ENCODE results near the gene MKNK2. TPM values are rescaled to one million over a fixed set of nuclear protein-coding genes. Genes with fewer than 3 reads are reported as not detected.

Gene MKNK2
- total and polyA plus RNA-seq, 2 of the 13 experiments (the other 11 are each of a cell fraction or from before 2014, with no cell fraction given), result 44.9 to 112 TPM

GRCh38 chr19:2050991-2051772, at the start of gene MKNK2 (continued):
- TF ChIP-seq ZHX1 (CRISPR knock-in tag; IDR thresholded peaks at IDR 0.05; ENCODE audit: low read depth) (0 out of 2 replicates have a peak, but pooled peaks have one; percentile 23), MED1 (CRISPR knock-in tag; IDR thresholded peaks at IDR 0.05) (peak; percentile 58; the same call in 1 of the 2 replicates), ZBTB26 (CRISPR knock-in tag; IDR thresholded peaks at IDR 0.05; ENCODE audit: borderline replicate concordance) (peak; percentile 62; the same call in 1 of the 2 replicates), FOSL2 (CRISPR knock-in tag; IDR thresholded peaks at IDR 0.05) (peak; percentile 10; the same call in 1 of the 2 replicates), THAP9 (CRISPR knock-in tag; IDR thresholded peaks at IDR 0.05; ENCODE audit: borderline replicate concordance) (no peak), HNRNPK (IDR thresholded peaks at IDR 0.05; ENCODE audit: low read depth, low read length, poor library complexity, severe bottlenecking) (peak; percentile 47), MTERF4 (CRISPR knock-in tag; IDR thresholded peaks at IDR 0.05) (0 out of 2 replicates have a peak, but pooled peaks have one; percentile 11), GABPB1 (CRISPR knock-in tag; IDR thresholded peaks at IDR 0.05) (peak; percentile 68; the same call in 1 of the 2 replicates), ZNF749 (CRISPR knock-in tag; IDR thresholded peaks at IDR 0.05; ENCODE audit: borderline replicate concordance) (0 out of 2 replicates have a peak, but pooled peaks have one; percentile 60), STAT6 (CRISPR knock-in tag; IDR thresholded peaks at IDR 0.05; ENCODE audit: borderline replicate concordance) (0 out of 2 replicates have a peak, but pooled peaks have one; percentile 56), ZNF121 (CRISPR knock-in tag; IDR thresholded peaks at IDR 0.05) (0 out of 2 replicates have a peak, but pooled peaks have one; percentile 47), CTCF (CRISPR knock-in tag; IDR thresholded peaks at IDR 0.05) (peak; percentile 88), GATA4 (IDR thresholded peaks at IDR 0.05; ENCODE audit: borderline replicate concordance, low read depth) (peak; percentile 55; the same call in 1 of the 2 replicates)

All from HepG2 (cell line).